ENCODE results near the gene BABAM2. TPM values are rescaled to one million over a fixed set of nuclear protein-coding genes. Genes with fewer than 3 reads are reported as not detected.

Gene BABAM2
- total RNA-seq, 1 experiment from 2014 or later, result 46.1 TPM

- H3K79me2 ChIP-seq (ENCODE audit: low read depth), result no peaks in the 10 kb centered on the region
Measured at GRCh38 chr2:28352610-28353195, 462.2 kb downstream of the BABAM2 start.

GRCh38 chr2:28354920-28355520 is 464.5 kb downstream of the BABAM2 start:
- Histone ChIP-seq H3K36me3 (ENCODE audit: low read depth) (no peaks in the 10 kb centered on the region), H3K27ac (no peak overlapping the region), H3K4me2 (no peak overlapping the region), H4K20me1 (ENCODE audit: insufficient read depth) (no peaks in the 10 kb centered on the region), H2AFZ (no peak overlapping the region), H3K79me2 (ENCODE audit: low read depth) (no peaks in the 10 kb centered on the region), H3K27me3 (ENCODE audit: insufficient read depth, low read depth) (no peaks in the 10 kb centered on the region), H3F3A (ENCODE audit: insufficient read depth, low read depth) (peaks cover 22% of the 10 kb centered on the region), H3K4me1 (replicated peaks; ENCODE audit: insufficient read depth) (peaks cover 17% of the 10 kb centered on the region), H3K9me2 (ENCODE audit: insufficient read depth) (no peaks in the 10 kb centered on the region), H3K4me3 (no peak overlapping the region), H3K9me3 (ENCODE audit: insufficient read depth, low read depth) (no peaks in the 10 kb centered on the region)
- ChIA-PET POLR2A (ENCODE audit: unreplicated experiment) (no interaction called here), CTCF (interaction anchor here (0.6 kb wide), 1 partner anchor 53 kb away, joined by 6 read pairs; no protein-coding TSS in a partner anchor)
- BruUV-seq (replicated peaks), result no TSS peak
- TF ChIP-seq CTCF (conservative IDR thresholded peaks at IDR 0.05), result no peak
- no peak for TF ChIP-seq EZH2 (IDR thresholded peaks at IDR 0.05; ENCODE audit: low read depth)
- no peak for DNase-seq
- intact Hi-C loops (cut with micrococcal nuclease; ENCODE audit: unreplicated experiment), result no loop called here

More at GRCh38 chr2:28352610-28353195, 462.2 kb downstream of the BABAM2 start:
- DNase-seq, result no peak
- TF ChIP-seq CTCF (conservative IDR thresholded peaks at IDR 0.05), result no peak
- TF ChIP-seq EZH2 (IDR thresholded peaks at IDR 0.05; ENCODE audit: low read depth), result no peak
- Histone ChIP-seq H3K27me3 (ENCODE audit: insufficient read depth, low read depth) (no peaks in the 10 kb centered on the region), H3K9me2 (ENCODE audit: insufficient read depth) (no peaks in the 10 kb centered on the region), H3K4me1 (replicated peaks; ENCODE audit: insufficient read depth) (no peaks in the 10 kb centered on the region; the same call in none of the 2 replicates), H3K4me2 (no peak overlapping the region), H3F3A (ENCODE audit: insufficient read depth, low read depth) (peaks cover 6% of the 10 kb centered on the region; the same call in 1 of the 2 replicates), H3K9me3 (ENCODE audit: insufficient read depth, low read depth) (no peaks in the 10 kb centered on the region), H3K27ac (no peak overlapping the region), H2AFZ (no peak overlapping the region), H3K36me3 (ENCODE audit: low read depth) (no peaks in the 10 kb centered on the region), H4K20me1 (ENCODE audit: insufficient read depth) (no peaks in the 10 kb centered on the region), H3K4me3 (no peak overlapping the region)
- intact Hi-C loops (cut with micrococcal nuclease; ENCODE audit: unreplicated experiment), result no loop called here
- ChIA-PET POLR2A (ENCODE audit: unreplicated experiment) (no interaction called here), CTCF (no interaction called here)
- BruUV-seq (replicated peaks), result no TSS peak

- H3F3A ChIP-seq (ENCODE audit: insufficient read depth, low read depth), result peaks cover 28% of the 10 kb centered on the region
- H3K4me2 ChIP-seq, result no peak overlapping the region
- peak in 1 of 2 experiments; percentile 62 for DNase-seq
- peaks cover 23% of the 10 kb centered on the region for H3K4me1 ChIP-seq (replicated peaks; ENCODE audit: insufficient read depth)
- H3K9me3 ChIP-seq (ENCODE audit: insufficient read depth, low read depth), result no peaks in the 10 kb centered on the region
- no peak overlapping the region for H3K27ac ChIP-seq
- no peak overlapping the region for H2AFZ ChIP-seq
- no peaks in the 10 kb centered on the region for H3K27me3 ChIP-seq (ENCODE audit: insufficient read depth, low read depth)
- BruUV-seq (replicated peaks), result no TSS peak
- CTCF ChIA-PET, result interaction anchor here (0.6 kb wide), 1 partner anchor 52 kb away, joined by 6 read pairs; no protein-coding TSS in a partner anchor
- POLR2A ChIA-PET (ENCODE audit: unreplicated experiment), result interaction anchor here (0.6 kb wide), 1 partner anchor 579 kb away, joined by 3 read pairs; no protein-coding TSS in a partner anchor
- intact Hi-C loops (cut with micrococcal nuclease; ENCODE audit: unreplicated experiment), result no loop called here
- no peaks in the 10 kb centered on the region for H4K20me1 ChIP-seq (ENCODE audit: insufficient read depth)
- no peak for TF ChIP-seq CTCF (conservative IDR thresholded peaks at IDR 0.05)
- no peak for TF ChIP-seq EZH2 (IDR thresholded peaks at IDR 0.05; ENCODE audit: low read depth)
- no peaks in the 10 kb centered on the region for H3K79me2 ChIP-seq (ENCODE audit: low read depth)
- H3K36me3 ChIP-seq (ENCODE audit: low read depth), result no peaks in the 10 kb centered on the region
- H3K4me3 ChIP-seq, result no peak overlapping the region
- H3K9me2 ChIP-seq (ENCODE audit: insufficient read depth), result no peaks in the 10 kb centered on the region
Measured at GRCh38 chr2:28355521-28356094, 465.1 kb downstream of the BABAM2 start.
